Activated naive CD4-positive, alpha-beta T cell treated with anti-CD3 and anti-CD28 coated beads, Interleukin-2, amount 50 U/mL, for 16 hours (primary cell): ENCODE results near the gene SS18L1.
"Not testable (repeated sequence)": the region's sequence is repeated elsewhere in the genome, so short reads cannot be mapped to it uniquely, and the experiment has no call there.

Experiments used
- DNase-seq: peaks from one replicate; pipeline ENCODE4 v3.0.0-alpha.2; 2020

The SS18L1 gene

GRCh38 chr20:62143081-62143956 lies at the start of gene SS18L1, which contains the start of gene PSMA7:
Gene SS18L1 (plus strand): TSS chr20:62143769. CDS start chr20:62143821, 52 bp downstream.
Gene PSMA7 (minus strand): TSS chr20:62143394. CDS start chr20:62143303, 91 bp downstream.
- DNase-seq, result peak; percentile 88

GRCh38 chr20:62096421-62097380 lies 46.9 kb upstream of the SS18L1 start:
- no peak for DNase-seq

- no peak for DNase-seq
Measured at GRCh38 chr20:62097881-62098407, 45.6 kb upstream of the SS18L1 start.

GRCh38 chr20:62101078-62101477 lies 42.5 kb upstream of the SS18L1 start:
- no peak for DNase-seq

- no peak for DNase-seq
Measured at GRCh38 chr20:62103508-62104233, 39.9 kb upstream of the SS18L1 start.

- no peak for DNase-seq
Measured at GRCh38 chr20:62104234-62104789, 39.3 kb upstream of the SS18L1 start.

- DNase-seq, result no peak
Measured at GRCh38 chr20:62104791-62105345, 38.7 kb upstream of the SS18L1 start.

- DNase-seq, result no peak
Measured at GRCh38 chr20:62105592-62105991, 38.0 kb upstream of the SS18L1 start.

- DNase-seq, result no peak
Measured at GRCh38 chr20:62111148-62111547, 32.4 kb upstream of the SS18L1 start.

- no peak for DNase-seq
Measured at GRCh38 chr20:62112368-62112767, 31.2 kb upstream of the SS18L1 start.

GRCh38 chr20:62114894-62115293 lies 28.7 kb upstream of the SS18L1 start:
- DNase-seq, result no peak

GRCh38 chr20:62115800-62116407 lies 27.7 kb upstream of the SS18L1 start:
- not testable (repeated sequence) for DNase-seq

GRCh38 chr20:62116558-62117361 lies 26.8 kb upstream of the SS18L1 start:
- DNase-seq, result no peak

- no peak for DNase-seq
Measured at GRCh38 chr20:62117362-62117646, 26.3 kb upstream of the SS18L1 start.

- DNase-seq, result peak; percentile 34
Measured at GRCh38 chr20:62117658-62118057, 25.9 kb upstream of the SS18L1 start.

- DNase-seq, result no peak
Measured at GRCh38 chr20:62118113-62119043, 25.2 kb upstream of the SS18L1 start.

- DNase-seq, result no peak
Measured at GRCh38 chr20:62119115-62119514, 24.5 kb upstream of the SS18L1 start.

GRCh38 chr20:62119591-62120364 lies 23.8 kb upstream of the SS18L1 start:
- no peak for DNase-seq

- DNase-seq, result no peak
Measured at GRCh38 chr20:62120365-62120762, 23.2 kb upstream of the SS18L1 start.
